PFSK-1 (cell line): ENCODE measurements around the gene DEFB129.

Source experiments
- POLR2AphosphoS5 ChIP-seq: IDR thresholded peaks from 2 replicates; pipeline ENCODE4 v1.6.1; 2012; ENCODE audit warnings: low read depth, mild to moderate bottlenecking, control low read depth, low read length, moderate library complexity
- SIN3A ChIP-seq: IDR thresholded peaks from 2 replicates; pipeline ENCODE4 v1.6.1; 2012; ENCODE audit warnings: mild to moderate bottlenecking, low read length, moderate library complexity, borderline replicate concordance; ENCODE audit not compliant: insufficient read depth
- TAF1 ChIP-seq: IDR thresholded peaks from 2 replicates; pipeline ENCODE4 v1.6.1; 2012; ENCODE audit warnings: low read length, control low read depth, borderline replicate concordance; ENCODE audit not compliant: insufficient read depth
- TF ChIP-seq, protein P1 (sequence below), 2 experiments: IDR thresholded peaks; 2 replicates each; pipeline versions ENCODE4 v1.6.1 to v1.8.0; 2011 to 2012; ENCODE audit warnings: low read depth in 2 of 2, low read length in 2 of 2, control low read depth in 1 of 2, inconsistent platforms in 1 of 2, mild to moderate bottlenecking in 1 of 2, moderate library complexity in 1 of 2; ENCODE audit not compliant: insufficient read depth in 1 of 2

- TF ChIP-seq POLR2AphosphoS5 (no peak), SIN3A (no peak), TAF1 (no peak)
- TF ChIP-seq, protein P1, sequence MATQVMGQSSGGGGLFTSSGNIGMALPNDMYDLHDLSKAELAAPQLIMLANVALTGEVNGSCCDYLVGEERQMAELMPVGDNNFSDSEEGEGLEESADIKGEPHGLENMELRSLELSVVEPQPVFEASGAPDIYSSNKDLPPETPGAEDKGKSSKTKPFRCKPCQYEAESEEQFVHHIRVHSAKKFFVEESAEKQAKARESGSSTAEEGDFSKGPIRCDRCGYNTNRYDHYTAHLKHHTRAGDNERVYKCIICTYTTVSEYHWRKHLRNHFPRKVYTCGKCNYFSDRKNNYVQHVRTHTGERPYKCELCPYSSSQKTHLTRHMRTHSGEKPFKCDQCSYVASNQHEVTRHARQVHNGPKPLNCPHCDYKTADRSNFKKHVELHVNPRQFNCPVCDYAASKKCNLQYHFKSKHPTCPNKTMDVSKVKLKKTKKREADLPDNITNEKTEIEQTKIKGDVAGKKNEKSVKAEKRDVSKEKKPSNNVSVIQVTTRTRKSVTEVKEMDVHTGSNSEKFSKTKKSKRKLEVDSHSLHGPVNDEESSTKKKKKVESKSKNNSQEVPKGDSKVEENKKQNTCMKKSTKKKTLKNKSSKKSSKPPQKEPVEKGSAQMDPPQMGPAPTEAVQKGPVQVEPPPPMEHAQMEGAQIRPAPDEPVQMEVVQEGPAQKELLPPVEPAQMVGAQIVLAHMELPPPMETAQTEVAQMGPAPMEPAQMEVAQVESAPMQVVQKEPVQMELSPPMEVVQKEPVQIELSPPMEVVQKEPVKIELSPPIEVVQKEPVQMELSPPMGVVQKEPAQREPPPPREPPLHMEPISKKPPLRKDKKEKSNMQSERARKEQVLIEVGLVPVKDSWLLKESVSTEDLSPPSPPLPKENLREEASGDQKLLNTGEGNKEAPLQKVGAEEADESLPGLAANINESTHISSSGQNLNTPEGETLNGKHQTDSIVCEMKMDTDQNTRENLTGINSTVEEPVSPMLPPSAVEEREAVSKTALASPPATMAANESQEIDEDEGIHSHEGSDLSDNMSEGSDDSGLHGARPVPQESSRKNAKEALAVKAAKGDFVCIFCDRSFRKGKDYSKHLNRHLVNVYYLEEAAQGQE (IDR thresholded peaks at IDR 0.05; ENCODE audit: insufficient read depth in 1 of 2, low read depth in 2 of 2, low read length in 2 of 2): no peak
These were observed 11.3 kb upstream of the DEFB129 start for GRCh38 chr20:215796-216195.
